Subcutaneous abdominal adipose tissue (tissue), 5 donors: ENCODE data around the gene LRRC3C.
A peak's percentile ranks its signal among the peaks of the same experiment; 100 is the strongest.

ENCODE experiments used
- H3K27ac ChIP-seq: one replicate; pipeline ENCODE4 v1.7.0; 2013; ENCODE audit warnings: low read depth, mild to moderate bottlenecking, inconsistent platforms, low read length, moderate library complexity
- H3K27me3 ChIP-seq, 5 donors: one replicate each; pipeline ENCODE4 v1.7.0; 2013; ENCODE audit warnings: low read length in 5 of 5, inconsistent platforms in 1 of 5; ENCODE audit not compliant: control insufficient read depth in 5 of 5, insufficient read depth in 4 of 5
- H3K36me3 ChIP-seq, 5 donors: one replicate each; pipeline ENCODE4 v1.7.0; 2013; ENCODE audit warnings: low read length in 5 of 5; ENCODE audit not compliant: control insufficient read depth in 5 of 5, insufficient read depth in 5 of 5
- H3K4me1 ChIP-seq, 5 donors: one replicate each; pipeline ENCODE4 v1.7.0; 2013; ENCODE audit warnings: low read length in 5 of 5, mild to moderate bottlenecking in 3 of 5, moderate library complexity in 1 of 5; ENCODE audit not compliant: control insufficient read depth in 5 of 5, insufficient read depth in 5 of 5
- H3K4me3 ChIP-seq, 5 donors: one replicate each; pipeline ENCODE4 v1.7.0; 2013; ENCODE audit warnings: low read length in 5 of 5, low read depth in 1 of 5
- H3K9ac ChIP-seq, 5 donors: one replicate each; pipeline ENCODE4 v1.7.0; 2013; ENCODE audit warnings: low read length in 5 of 5, mild to moderate bottlenecking in 4 of 5, moderate library complexity in 3 of 5
- H3K9me3 ChIP-seq, 5 donors: one replicate each; pipeline ENCODE4 v1.7.0; 2013; ENCODE audit warnings: low read length in 5 of 5; ENCODE audit not compliant: control insufficient read depth in 5 of 5
- donor health status: healthy.
- donor health status: healthy.
- donor health status: healthy.
- donor health status: healthy.
- donor health status: healthy.

Gene LRRC3C

GRCh38 chr17:39904990-39905288 is 22.6 kb upstream of the LRRC3C start:
- no peak overlapping the region for H3K27ac ChIP-seq
- peaks cover 3 to 43% (median 37%) of the 10 kb centered on the region in 5 donors for H3K36me3 ChIP-seq
- H3K9me3 ChIP-seq, result no peaks in the 10 kb centered on the region
- H3K4me1 ChIP-seq, result peaks cover 0 to 12% (median 5%) of the 10 kb centered on the region in 5 donors
- no peak overlapping the region for H3K9ac ChIP-seq
- H3K4me3 ChIP-seq, result no peak overlapping the region
- no peaks in the 10 kb centered on the region for H3K27me3 ChIP-seq

GRCh38 chr17:39908789-39909352 is 18.7 kb upstream of the LRRC3C start:
- Histone ChIP-seq H3K9ac (no peak overlapping the region), H3K27ac (no peak overlapping the region), H3K9me3 (no peaks in the 10 kb centered on the region), H3K36me3 (peaks cover 5 to 58% (median 54%) of the 10 kb centered on the region in 5 donors), H3K27me3 (no peaks in the 10 kb centered on the region), H3K4me3 (no peak overlapping the region), H3K4me1 (peaks cover 0 to 1% (median 0%) of the 10 kb centered on the region in 5 donors)

- H3K4me3 ChIP-seq, result no peak overlapping the region
- H3K9me3 ChIP-seq, result no peaks in the 10 kb centered on the region
- no peak overlapping the region for H3K27ac ChIP-seq
- peaks cover 7 to 36% (median 28%) of the 10 kb centered on the region in 5 donors for H3K36me3 ChIP-seq
- H3K9ac ChIP-seq, result no peak overlapping the region
- no peaks in the 10 kb centered on the region for H3K27me3 ChIP-seq
- peaks cover 0 to 25% (median 10%) of the 10 kb centered on the region in 5 donors for H3K4me1 ChIP-seq
Measured at GRCh38 chr17:39913989-39914388, 13.5 kb upstream of the LRRC3C start.

GRCh38 chr17:39915559-39915958 is 12.0 kb upstream of the LRRC3C start:
- Histone ChIP-seq H3K27ac (peak overlapping the region; percentile 55), H3K27me3 (no peaks in the 10 kb centered on the region), H3K4me1 (peaks cover 2 to 33% (median 16%) of the 10 kb centered on the region in 5 donors), H3K4me3 (no peak overlapping the region), H3K36me3 (peaks cover 5 to 33% (median 22%) of the 10 kb centered on the region in 5 donors), H3K9me3 (no peaks in the 10 kb centered on the region), H3K9ac (peak overlapping the region in 1 of 5 donors; percentile 51)

GRCh38 chr17:39916918-39917317 is 10.6 kb upstream of the LRRC3C start:
- no peak overlapping the region for H3K9ac ChIP-seq
- H3K27ac ChIP-seq, result peak overlapping the region; percentile 55
- H3K4me3 ChIP-seq, result no peak overlapping the region
- peaks cover 5 to 37% (median 26%) of the 10 kb centered on the region in 5 donors for H3K36me3 ChIP-seq
- peaks cover 9 to 46% (median 30%) of the 10 kb centered on the region in 5 donors for H3K4me1 ChIP-seq
- no peaks in the 10 kb centered on the region for H3K9me3 ChIP-seq
- H3K27me3 ChIP-seq, result no peaks in the 10 kb centered on the region

GRCh38 chr17:39919087-39919683 is 8.3 kb upstream of the LRRC3C start:
- Histone ChIP-seq H3K27me3 (no peaks in the 10 kb centered on the region), H3K27ac (no peak overlapping the region), H3K36me3 (peaks cover 0 to 51% (median 43%) of the 10 kb centered on the region in 5 donors), H3K9me3 (no peaks in the 10 kb centered on the region), H3K4me1 (peaks cover 14 to 69% (median 50%) of the 10 kb centered on the region in 5 donors), H3K4me3 (no peak overlapping the region), H3K9ac (no peak overlapping the region)

- peak overlapping the region in 4 of 5 donors; percentile 0 to 62 (median 31) for H3K9ac ChIP-seq
- peak overlapping the region; percentile 97 for H3K27ac ChIP-seq
- H3K4me3 ChIP-seq, result no peak overlapping the region
- peaks cover 0 to 50% (median 43%) of the 10 kb centered on the region in 5 donors for H3K36me3 ChIP-seq
- peaks cover 19 to 77% (median 58%) of the 10 kb centered on the region in 5 donors for H3K4me1 ChIP-seq
- no peaks in the 10 kb centered on the region for H3K9me3 ChIP-seq
- no peaks in the 10 kb centered on the region for H3K27me3 ChIP-seq
Measured at GRCh38 chr17:39920218-39921210, 7.0 kb upstream of the LRRC3C start.

GRCh38 chr17:39921323-39921722 is 6.2 kb upstream of the LRRC3C start:
- no peak overlapping the region for H3K4me3 ChIP-seq
- no peaks in the 10 kb centered on the region for H3K27me3 ChIP-seq
- peaks cover 19 to 77% (median 61%) of the 10 kb centered on the region in 5 donors for H3K4me1 ChIP-seq
- H3K9me3 ChIP-seq, result no peaks in the 10 kb centered on the region
- peak overlapping the region; percentile 97 for H3K27ac ChIP-seq
- H3K9ac ChIP-seq, result peak overlapping the region in 4 of 5 donors; percentile 0 to 62 (median 30)
- peaks cover 0 to 50% (median 43%) of the 10 kb centered on the region in 5 donors for H3K36me3 ChIP-seq

- Histone ChIP-seq H3K27ac (peak overlapping the region; percentile 97), H3K4me1 (peaks cover 19 to 76% (median 68%) of the 10 kb centered on the region in 5 donors), H3K36me3 (peaks cover 0 to 47% (median 43%) of the 10 kb centered on the region in 5 donors)
Measured at GRCh38 chr17:39922006-39922405, 5.5 kb upstream of the LRRC3C start.

More at GRCh38 chr17:39922006-39922405, 5.5 kb upstream of the LRRC3C start:
- H3K9me3 ChIP-seq, result no peaks in the 10 kb centered on the region
- no peaks in the 10 kb centered on the region for H3K27me3 ChIP-seq
- no peak overlapping the region for H3K4me3 ChIP-seq
- H3K9ac ChIP-seq, result peak overlapping the region in 1 of 5 donors; percentile 62
